K562 (cell line): Measurements from ENCODE around the gene TNFRSF18. TPM values are rescaled to one million over a fixed set of nuclear protein-coding genes. Genes with fewer than 3 reads are reported as not detected.

Source experiments
- CBX1 ChIP-seq: sonication (generic); IDR thresholded peaks from 2 replicates; pipeline ENCODE4 v1.6.1; 2016; ENCODE audit warnings: antibody characterized with exemption, low read depth, mild to moderate bottlenecking
- CEBPG ChIP-seq, 3 experiments: fragments of 200-800 bp in 1 of 3; sonication (Bioruptor generic) in 1 of 3; sonication (generic) in 1 of 3; formaldehyde crosslinking in 1 of 3; IDR thresholded peaks in 2 of 3; conservative IDR thresholded peaks in 1 of 3; 2 replicates each; pipeline versions ENCODE4 v1.6.1 to v1.8.0; 2016 to 2022; ENCODE audit warnings: missing compliant biosample characterization in 2 of 3, missing genetic modification characterization in 2 of 3, mild to moderate bottlenecking in 1 of 3, missing genetic modification reagents in 1 of 3
- FOS ChIP-seq: IDR thresholded peaks from 3 replicates; pipeline ENCODE4 v1.6.1; 2011; ENCODE audit not compliant: insufficient read length; ENCODE audit errors: extremely low read depth
- KLF6 ChIP-seq: fragments of 250-450 bp; sonication (Bioruptor Pico); IDR thresholded peaks from 2 replicates; pipeline ENCODE4 v1.4.0; 2020; ENCODE audit warnings: mild to moderate bottlenecking, moderate library complexity, borderline replicate concordance
- MAFF ChIP-seq: IDR thresholded peaks from 2 replicates; pipeline ENCODE4 v1.6.1; 2012; ENCODE audit warnings: low read length, improper control_type of control experiment
- NR0B1 ChIP-seq: fragments of 450-650 bp; IDR thresholded peaks from one replicate; pipeline ENCODE4 v1.6.1; 2018; ENCODE audit warnings: mild to moderate bottlenecking, moderate library complexity; ENCODE audit not compliant: partially characterized antibody
- POLR2H ChIP-seq: IDR thresholded peaks from 2 replicates; pipeline ENCODE4 v1.6.1; 2016; ENCODE audit warnings: missing genetic modification characterization, low read depth, mild to moderate bottlenecking, control low read depth, missing compliant biosample characterization, moderate library complexity
- PRPF4 ChIP-seq: fragments of 200-400 bp; formaldehyde crosslinking; IDR thresholded peaks from one replicate; pipeline ENCODE4 v1.6.1; 2017; ENCODE audit warnings: low read length, low read depth, mild to moderate bottlenecking; ENCODE audit not compliant: insufficient read depth, poor library complexity, severe bottlenecking
- RCOR1 ChIP-seq, 2 experiments: IDR thresholded peaks; 2 replicates each; pipeline ENCODE4 v1.6.1; 2012; ENCODE audit warnings: low read depth in 2 of 2, low read length in 2 of 2, borderline replicate concordance in 1 of 2, improper control_type of control experiment in 1 of 2
- SMARCA4 ChIP-seq: fragments of 450-650 bp; IDR thresholded peaks from 2 replicates; pipeline ENCODE4 v1.6.1; 2016
- SPI1 ChIP-seq: IDR thresholded peaks from 2 replicates; pipeline ENCODE4 v1.6.1; 2011; ENCODE audit warnings: low read depth, low read length, control low read depth, borderline replicate concordance
- SUPT5H ChIP-seq: fragments of 450-650 bp; IDR thresholded peaks from 2 replicates; pipeline ENCODE4 v1.6.1; 2016
- ZNF134 ChIP-seq: fragments of 250-450 bp; sonication (Bioruptor Pico); conservative IDR thresholded peaks from 2 replicates; pipeline ENCODE4 v1.4.0; 2020
- ZNF224 ChIP-seq: sonication (generic); formaldehyde crosslinking; IDR thresholded peaks from 2 replicates; pipeline ENCODE4 v1.8.0; 2022; ENCODE audit warnings: mild to moderate bottlenecking, missing genetic modification reagents
- ZNF347 ChIP-seq: fragments of 450-650 bp; formaldehyde crosslinking; IDR thresholded peaks from 2 replicates; pipeline ENCODE4 v1.4.0; 2020; ENCODE audit warnings: low read depth, mild to moderate bottlenecking, moderate library complexity
- ZNF398 ChIP-seq: fragments of 250-450 bp; sonication (Bioruptor Pico); IDR thresholded peaks from 2 replicates; pipeline ENCODE4 v1.8.0; 2021; ENCODE audit warnings: moderate library complexity, mild to moderate bottlenecking, inconsistent platforms
- ZNF41 ChIP-seq: fragments of 250-450 bp; sonication (Bioruptor Pico); conservative IDR thresholded peaks from 2 replicates; pipeline ENCODE4 v1.4.0; 2020; ENCODE audit warnings: mild to moderate bottlenecking
- ZNF551 ChIP-seq: fragments of 250-450 bp; sonication (Bioruptor Pico); IDR thresholded peaks from 2 replicates; pipeline ENCODE4 v1.5.0; 2021; ENCODE audit warnings: mild to moderate bottlenecking, moderate library complexity
- ZNF717 ChIP-seq: fragments of 250-450 bp; sonication (Bioruptor Pico); IDR thresholded peaks from 2 replicates; pipeline ENCODE4 v1.5.0; 2021
- polyA plus RNA-seq, 8 experiments: library from polyadenylated mRNA; depleted of rRNA in 4 of 8; stranded (reverse) in 5 of 8; unstranded in 3 of 8; fragments of >200 nt; fragmentation: Nextera tagmentation in 2 of 8; fragmentation: Illumina TruSeq in 1 of 8; extraction: Ambion mirVana in 2 of 8; extraction: Trizol in 1 of 8; gene quantifications; 2 replicates each; pipeline versions ENCODE4 v1.2.1 to v1.2.3, GENCODE V29; 2011 to 2014; ENCODE audit warnings: inconsistent platforms in 1 of 8, missing spikeins in 1 of 8
- total RNA-seq, 7 experiments: library from RNA; depleted of rRNA in 6 of 7; stranded (reverse); fragments of >200 nt in 6 of 7; fragmentation: Illumina TruSeq in 2 of 7; extraction: Trizol in 2 of 7; gene quantifications; 2 replicates each; pipeline versions ENCODE4 v1.2.1 to v1.2.3, GENCODE V29; 2011 to 2021; ENCODE audit warnings: low replicate concordance in 1 of 7
- TF ChIP-seq, protein P1 (sequence below): sonication (generic); formaldehyde crosslinking; IDR thresholded peaks from 2 replicates; pipeline ENCODE4 v1.8.1; 2023; ENCODE audit warnings: mild to moderate bottlenecking, missing genetic modification reagents
- TF ChIP-seq, protein P2 (sequence below): fragments of 250-450 bp; sonication (Bioruptor Pico); IDR thresholded peaks from 2 replicates; pipeline ENCODE4 v1.5.0; 2020; ENCODE audit warnings: mild to moderate bottlenecking

Gene TNFRSF18
- total and polyA plus RNA-seq, 9 of the 15 experiments (the other 6 are each of a cell fraction or from before 2014, with no cell fraction given) = 0.24 to 0.27 TPM; not detected in 7

DNA sequence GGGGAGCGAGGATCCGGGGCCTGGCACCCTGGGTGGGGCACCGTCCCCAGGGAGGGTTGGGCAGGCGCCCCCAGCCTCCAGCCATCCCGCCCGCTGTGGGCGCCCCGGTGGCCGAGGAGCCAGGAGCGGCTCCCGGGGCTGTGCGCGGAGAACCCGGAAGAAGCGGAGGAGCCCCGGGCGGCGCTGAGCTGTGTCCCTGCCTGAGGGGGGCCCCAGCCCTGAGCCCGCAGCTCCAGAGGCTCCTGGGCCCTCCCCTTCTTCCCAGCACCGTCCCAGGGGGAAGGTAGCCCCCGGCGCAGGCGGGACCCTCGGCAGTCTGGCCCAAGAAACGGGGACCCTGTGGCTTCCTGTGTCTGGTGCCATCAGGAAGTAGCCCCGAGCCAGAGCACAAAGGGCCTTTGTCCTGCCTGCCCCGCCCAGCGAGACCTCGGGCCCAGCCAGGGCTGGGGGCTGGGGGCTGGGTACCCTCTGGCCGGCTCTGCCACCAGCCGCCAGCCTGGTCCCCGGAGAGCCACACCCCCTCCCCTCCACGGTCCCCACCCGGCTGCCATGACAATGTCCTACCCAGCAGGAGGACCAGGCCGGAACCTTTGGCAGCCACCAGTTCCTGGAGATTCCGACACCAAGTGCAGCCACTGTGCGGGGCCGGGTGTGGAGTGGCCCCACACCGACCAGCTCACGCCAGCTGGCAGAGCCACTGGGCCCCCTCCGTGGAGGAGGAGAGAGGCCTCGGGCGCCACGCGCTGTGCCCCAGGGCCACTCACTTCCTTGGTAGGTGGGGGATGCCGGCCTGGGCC, 48.3 kb downstream of the TNFRSF18 start (continued):
- no peak for TF ChIP-seq ZNF398 (CRISPR knock-in tag)
- TF ChIP-seq ZNF717 (CRISPR knock-in tag) = no peak
- TF ChIP-seq ZNF224 (CRISPR knock-in tag) = no peak
- TF ChIP-seq, protein P1, sequence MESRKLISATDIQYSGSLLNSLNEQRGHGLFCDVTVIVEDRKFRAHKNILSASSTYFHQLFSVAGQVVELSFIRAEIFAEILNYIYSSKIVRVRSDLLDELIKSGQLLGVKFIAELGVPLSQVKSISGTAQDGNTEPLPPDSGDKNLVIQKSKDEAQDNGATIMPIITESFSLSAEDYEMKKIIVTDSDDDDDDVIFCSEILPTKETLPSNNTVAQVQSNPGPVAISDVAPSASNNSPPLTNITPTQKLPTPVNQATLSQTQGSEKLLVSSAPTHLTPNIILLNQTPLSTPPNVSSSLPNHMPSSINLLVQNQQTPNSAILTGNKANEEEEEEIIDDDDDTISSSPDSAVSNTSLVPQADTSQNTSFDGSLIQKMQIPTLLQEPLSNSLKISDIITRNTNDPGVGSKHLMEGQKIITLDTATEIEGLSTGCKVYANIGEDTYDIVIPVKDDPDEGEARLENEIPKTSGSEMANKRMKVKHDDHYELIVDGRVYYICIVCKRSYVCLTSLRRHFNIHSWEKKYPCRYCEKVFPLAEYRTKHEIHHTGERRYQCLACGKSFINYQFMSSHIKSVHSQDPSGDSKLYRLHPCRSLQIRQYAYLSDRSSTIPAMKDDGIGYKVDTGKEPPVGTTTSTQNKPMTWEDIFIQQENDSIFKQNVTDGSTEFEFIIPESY (CRISPR knock-in tag) = no peak
- TF ChIP-seq POLR2H (tag) = no peak
- TF ChIP-seq ZNF347 (CRISPR knock-in tag) = no peak
- TF ChIP-seq ZNF41 (CRISPR knock-in tag) = 0 out of 2 replicates have a peak, but pooled peaks have one; percentile 1
- TF ChIP-seq RCOR1 (IDR thresholded peaks at IDR 0.05; ENCODE audit: borderline replicate concordance in 1 of 2, low read depth in 2 of 2, low read length in 2 of 2) = no peak
- no peak for TF ChIP-seq ZNF551
- TF ChIP-seq NR0B1 = no peak
- peak; percentile 68; the same call in 1 of the 2 replicates for TF ChIP-seq SUPT5H
- TF ChIP-seq MAFF = no peak
- TF ChIP-seq SMARCA4 = no peak
- TF ChIP-seq, protein P2, sequence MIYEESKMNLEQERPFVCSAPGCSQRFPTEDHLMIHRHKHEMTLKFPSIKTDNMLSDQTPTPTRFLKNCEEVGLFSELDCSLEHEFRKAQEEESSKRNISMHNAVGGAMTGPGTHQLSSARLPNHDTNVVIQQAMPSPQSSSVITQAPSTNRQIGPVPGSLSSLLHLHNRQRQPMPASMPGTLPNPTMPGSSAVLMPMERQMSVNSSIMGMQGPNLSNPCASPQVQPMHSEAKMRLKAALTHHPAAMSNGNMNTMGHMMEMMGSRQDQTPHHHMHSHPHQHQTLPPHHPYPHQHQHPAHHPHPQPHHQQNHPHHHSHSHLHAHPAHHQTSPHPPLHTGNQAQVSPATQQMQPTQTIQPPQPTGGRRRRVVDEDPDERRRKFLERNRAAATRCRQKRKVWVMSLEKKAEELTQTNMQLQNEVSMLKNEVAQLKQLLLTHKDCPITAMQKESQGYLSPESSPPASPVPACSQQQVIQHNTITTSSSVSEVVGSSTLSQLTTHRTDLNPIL (CRISPR knock-in tag) = no peak
- no peak for TF ChIP-seq SPI1
- no peak for TF ChIP-seq PRPF4
- peak; percentile 33; the same call in 1 of the 2 replicates for TF ChIP-seq KLF6 (CRISPR knock-in tag)
- TF ChIP-seq CBX1 = no peak
- no peak for TF ChIP-seq CEBPG (CRISPR knock-in tag; IDR thresholded peaks at IDR 0.05)
- TF ChIP-seq CEBPG (tag; conservative IDR thresholded peaks at IDR 0.05 in 1 of 2, IDR thresholded peaks at IDR 0.05 in 1 of 2) = no peak
- TF ChIP-seq ZNF134 = no peak
- TF ChIP-seq FOS = no peak
